ENCODE results near the gene IFNLR1.

DNA sequence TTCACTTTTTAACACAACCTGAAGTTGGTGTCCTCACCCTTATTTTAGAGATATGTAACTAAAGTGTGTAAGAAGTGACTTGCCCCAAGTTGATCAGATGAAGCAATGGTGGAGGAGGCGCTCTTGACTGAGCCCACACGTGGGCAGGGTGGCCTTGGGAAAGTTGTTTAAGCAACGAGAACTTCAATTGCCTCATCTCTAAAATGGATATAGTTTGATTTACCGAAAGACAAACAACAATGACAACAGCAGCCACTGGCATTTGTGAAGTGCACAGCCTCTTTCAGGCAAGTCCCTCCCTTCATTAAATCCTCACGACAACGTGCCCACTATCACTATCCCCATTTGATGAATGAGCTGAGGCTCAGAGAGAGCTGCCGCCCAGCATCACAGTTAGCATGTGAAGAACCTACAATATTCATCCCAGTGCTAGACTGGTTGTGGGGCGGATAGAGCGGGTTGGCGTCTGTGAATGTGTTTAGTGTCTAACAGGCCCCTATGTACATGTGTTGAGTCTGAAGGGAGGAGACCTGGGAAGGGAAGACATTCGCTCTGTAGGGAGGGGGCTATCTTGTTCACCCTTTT, 47.2 kb downstream of the IFNLR1 start:
- TF ChIP-seq POLR2A (IDR thresholded peaks at IDR 0.05; ENCODE audit: low read depth, low read length) = no peak
- TF ChIP-seq MYC (IDR thresholded peaks at IDR 0.05; ENCODE audit: low read depth, low read length) = no peak
- TF ChIP-seq CTCF (IDR thresholded peaks at IDR 0.05; ENCODE audit: extremely low read depth in 1 of 2, insufficient read depth in 1 of 2, low read depth in 1 of 2, low read length in 2 of 2) = no peak
- no peak for TF ChIP-seq MAX (IDR thresholded peaks at IDR 0.05; ENCODE audit: insufficient read depth, insufficient read length)
- no peak for TF ChIP-seq EZH2 (IDR thresholded peaks at IDR 0.05; ENCODE audit: borderline replicate concordance, low read depth, low read length, severe bottlenecking)
- TF ChIP-seq POLR2AphosphoS5 (IDR thresholded peaks at IDR 0.05; ENCODE audit: insufficient read depth, low read depth, low read length) = no peak
- TF ChIP-seq FOS (IDR thresholded peaks at IDR 0.05; ENCODE audit: borderline replicate concordance, insufficient read depth, low read length) = no peak
- TF ChIP-seq GATA2 (IDR thresholded peaks at IDR 0.05; ENCODE audit: insufficient read depth, insufficient read length, low read depth, low read length) = no peak
- TF ChIP-seq JUN (IDR thresholded peaks at IDR 0.05; ENCODE audit: borderline replicate concordance, insufficient read depth, insufficient read length, low read depth) = no peak

Data from endothelial cell of umbilical vein (primary cell).